ENCODE results near the gene OTUB1.
"Not testable (repeated sequence)": the region's sequence is repeated elsewhere in the genome, so short reads cannot be mapped to it uniquely, and the experiment has no call there.

OTUB1 gene

GRCh38 chr11:64026575-64027205 is 40.5 kb downstream of the OTUB1 start:
- no peak for DNase-seq

- no peak for DNase-seq
Observed at GRCh38 chr11:64027651-64028397, 41.6 kb downstream of the OTUB1 start.

DNA sequence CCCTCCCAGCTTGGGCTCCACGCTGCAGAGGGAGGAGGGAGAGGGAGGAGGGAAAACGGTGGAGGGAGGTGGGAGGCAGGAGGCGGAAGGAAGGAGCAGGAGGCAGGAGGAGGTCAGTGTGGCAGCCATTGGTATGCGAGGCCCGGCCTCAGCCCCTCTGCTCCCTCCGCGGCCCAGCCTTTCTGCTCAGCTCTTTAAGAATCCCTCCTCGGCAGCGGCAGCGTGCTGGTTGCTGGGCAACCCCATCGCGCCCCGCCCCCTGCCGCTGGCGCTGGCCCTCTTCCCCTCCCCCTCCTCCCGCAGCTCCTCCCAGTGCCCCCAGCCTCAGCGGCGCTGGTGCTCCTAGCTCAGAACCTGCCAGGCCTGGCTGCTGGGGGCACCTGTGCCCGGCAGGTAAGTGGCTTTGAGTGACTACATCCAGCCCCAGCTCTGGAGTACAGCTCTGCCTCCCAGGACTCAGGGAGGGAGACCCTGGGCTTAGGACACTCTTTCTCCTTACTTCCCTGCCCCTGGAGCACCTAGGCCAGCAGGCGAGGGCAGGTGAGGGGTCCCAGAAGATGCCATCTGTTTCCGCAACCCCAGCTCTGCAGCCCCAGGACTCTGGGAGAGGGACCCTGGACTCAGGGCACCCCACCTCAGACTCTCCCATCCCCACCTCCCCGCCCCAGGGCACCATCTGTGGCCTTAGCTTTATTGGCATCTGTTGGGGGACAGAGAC is 42.3 kb downstream of the OTUB1 start:
- no peak for DNase-seq

- DNase-seq, result no peak
Observed at GRCh38 chr11:64029773-64030172, 43.5 kb downstream of the OTUB1 start.

DNA sequence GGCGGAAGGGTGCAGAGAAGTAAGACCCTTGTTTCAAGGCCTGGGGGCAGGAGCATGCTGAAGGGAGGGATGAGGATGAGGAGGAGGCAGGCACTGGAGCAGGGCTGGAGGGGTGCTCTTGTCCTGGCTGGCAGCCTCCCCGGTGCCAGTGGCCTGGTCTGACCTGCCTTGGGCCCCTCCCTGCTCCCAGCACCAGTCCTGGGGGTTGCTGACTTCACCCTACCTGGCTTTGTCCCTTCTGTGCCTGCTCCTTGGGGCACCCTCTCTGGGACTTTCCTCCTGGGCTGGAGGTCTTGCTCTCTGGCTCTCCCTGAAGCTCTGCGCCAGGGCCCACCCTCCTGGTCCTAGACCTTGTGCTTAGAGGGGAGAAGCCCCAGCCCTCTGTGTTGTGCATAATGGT is 44.8 kb downstream of the OTUB1 start:
- no peak for DNase-seq

- no peak for DNase-seq
Observed at GRCh38 chr11:64032050-64032449, 45.8 kb downstream of the OTUB1 start.

GRCh38 chr11:64034411-64034811 is 48.2 kb downstream of the OTUB1 start:
- DNase-seq, result no peak

DNA sequence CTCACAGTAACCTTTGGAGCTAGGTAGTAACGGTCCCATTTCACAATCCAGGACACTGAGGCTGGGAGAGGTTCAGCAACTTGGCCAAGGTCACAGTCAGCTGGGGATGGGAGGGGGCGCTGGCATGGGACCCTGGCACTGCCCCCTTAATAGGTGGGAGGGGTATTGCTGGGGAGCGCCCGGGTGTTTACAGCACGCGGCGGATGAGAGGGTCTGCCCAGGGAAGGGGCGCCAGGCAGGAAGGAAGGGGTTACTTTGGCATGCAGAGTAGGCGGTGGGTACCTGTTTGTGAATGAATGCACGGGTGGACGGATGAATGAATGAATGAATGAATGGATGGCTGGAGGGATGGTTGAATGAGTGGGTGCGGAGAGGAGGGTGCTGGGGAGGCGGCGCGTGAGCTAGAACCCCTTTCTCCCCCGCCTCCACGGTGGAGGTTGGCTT is 48.9 kb downstream of the OTUB1 start:
- no peak for DNase-seq

- no peak for DNase-seq
Observed at GRCh38 chr11:64035576-64035975, 49.3 kb downstream of the OTUB1 start, which contains the start of gene FLRT1. Gene FLRT1 (plus strand): TSS chr11:64035931. CDS start chr11:64116268, 80,337 bp downstream.

- DNase-seq, result no peak
Observed at GRCh38 chr11:64036087-64037026, 50.1 kb downstream of the OTUB1 start.

DNA sequence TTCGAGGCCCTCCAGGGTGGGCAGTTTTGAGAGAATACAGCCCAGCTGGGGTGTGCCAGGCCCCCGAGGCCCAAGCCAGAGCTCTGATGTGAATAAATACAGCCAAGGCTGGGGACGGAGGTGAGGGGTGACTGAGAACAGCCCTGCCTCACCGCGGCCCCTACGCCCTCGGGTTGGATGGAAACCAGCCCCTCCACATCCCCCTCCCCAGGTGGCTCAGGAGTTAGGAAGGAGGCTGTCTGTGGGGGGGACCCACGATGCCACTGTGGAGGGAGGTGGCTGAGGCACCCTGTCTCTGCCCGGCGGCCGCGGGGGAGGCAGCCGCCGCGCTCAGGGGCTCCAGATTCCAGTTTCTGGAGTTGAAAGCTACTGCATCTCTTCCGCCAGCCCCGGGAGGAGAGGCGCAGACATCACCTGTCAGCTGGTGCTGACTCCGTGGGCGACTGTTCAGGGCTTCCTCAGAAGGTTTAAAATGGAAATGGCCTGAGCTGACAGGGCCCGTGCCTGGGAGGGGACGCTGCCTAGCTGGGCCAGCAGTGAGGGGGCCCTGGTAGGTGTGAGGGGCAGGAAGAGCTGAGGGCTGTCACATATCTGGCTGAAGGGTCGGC is 50.9 kb downstream of the OTUB1 start:
- DNase-seq, result no peak

GRCh38 chr11:64038500-64038899 is 52.3 kb downstream of the OTUB1 start:
- no peak for DNase-seq

DNA sequence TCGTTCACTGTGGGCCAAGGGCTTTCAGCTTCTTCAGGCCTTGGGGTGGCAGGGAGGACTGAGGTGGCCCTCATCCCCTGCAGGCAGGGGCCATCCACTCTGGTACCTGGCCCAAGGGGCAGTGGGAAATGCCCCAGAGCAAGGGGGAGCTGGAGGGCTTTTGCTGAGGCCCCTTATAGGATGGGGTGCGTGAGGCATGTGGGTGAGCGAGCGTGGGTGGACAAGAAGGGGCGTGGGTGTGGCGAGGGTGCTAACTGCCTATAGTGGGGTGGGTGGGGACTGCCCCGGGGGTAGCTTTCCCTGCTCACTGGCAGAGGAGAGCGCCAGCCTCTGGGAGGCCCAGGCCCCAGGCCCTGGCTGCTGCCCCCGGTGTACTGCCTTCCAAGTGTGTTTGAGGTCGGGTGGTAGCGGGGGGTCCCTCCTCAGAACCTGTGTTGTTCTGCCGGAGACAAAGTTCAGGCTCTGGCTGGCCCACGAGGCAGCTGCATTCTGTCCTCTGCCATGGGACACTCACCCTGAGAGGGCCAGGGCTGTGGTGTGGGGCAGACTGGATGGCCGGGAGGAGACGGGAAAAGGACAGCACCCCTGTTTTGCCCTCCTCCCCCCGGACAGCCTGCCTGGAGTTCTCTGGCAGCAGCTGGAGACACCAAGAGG is 52.9 kb downstream of the OTUB1 start:
- DNase-seq, result no peak

- DNase-seq, result no peak
Observed at GRCh38 chr11:64040684-64041322, 54.6 kb downstream of the OTUB1 start.

DNA sequence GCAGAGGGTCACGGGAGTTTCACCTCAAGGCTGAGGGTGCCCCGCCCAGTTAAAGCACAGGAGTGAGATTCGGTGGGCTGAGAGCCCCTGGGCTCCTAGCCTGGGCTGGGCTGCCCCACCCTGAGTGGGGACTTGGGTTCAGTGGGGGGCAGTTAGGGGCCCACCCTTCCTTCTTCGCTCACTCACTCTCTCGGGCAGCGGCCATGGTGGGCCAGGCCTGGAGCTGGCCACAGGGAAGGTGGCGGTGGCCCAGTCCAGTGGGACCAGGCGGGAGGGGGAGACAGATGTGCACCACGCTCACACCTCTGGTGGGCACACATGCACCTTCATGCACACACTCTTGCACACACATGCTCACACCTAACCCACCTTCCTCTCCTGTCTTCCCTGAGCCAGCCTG is 55.6 kb downstream of the OTUB1 start:
- no peak for DNase-seq

- no peak for DNase-seq
Observed at GRCh38 chr11:64042301-64042700, 56.1 kb downstream of the OTUB1 start.

DNA sequence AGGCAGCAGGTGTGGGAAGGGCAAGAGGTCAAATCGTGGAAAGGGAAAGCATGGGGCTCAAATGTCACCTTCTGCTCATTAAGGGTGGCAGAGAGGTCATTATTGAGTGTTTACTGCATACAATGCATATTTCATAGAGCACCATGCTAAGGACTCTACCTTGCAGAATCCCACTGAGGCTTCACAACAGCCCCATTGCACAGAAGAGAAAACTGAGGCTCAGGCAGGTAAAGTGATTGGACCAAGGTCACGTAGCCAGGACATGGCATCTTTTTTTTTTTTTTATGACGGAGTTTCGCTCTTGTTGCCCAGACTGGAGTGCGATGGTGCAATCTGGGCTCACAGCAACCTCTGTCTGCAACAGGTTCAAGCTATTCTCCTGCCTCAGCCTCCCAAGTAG is 57.3 kb downstream of the OTUB1 start:
- DNase-seq, result no peak

GRCh38 chr11:64044730-64045393 is 58.6 kb downstream of the OTUB1 start:
- no peak for DNase-seq

DNA sequence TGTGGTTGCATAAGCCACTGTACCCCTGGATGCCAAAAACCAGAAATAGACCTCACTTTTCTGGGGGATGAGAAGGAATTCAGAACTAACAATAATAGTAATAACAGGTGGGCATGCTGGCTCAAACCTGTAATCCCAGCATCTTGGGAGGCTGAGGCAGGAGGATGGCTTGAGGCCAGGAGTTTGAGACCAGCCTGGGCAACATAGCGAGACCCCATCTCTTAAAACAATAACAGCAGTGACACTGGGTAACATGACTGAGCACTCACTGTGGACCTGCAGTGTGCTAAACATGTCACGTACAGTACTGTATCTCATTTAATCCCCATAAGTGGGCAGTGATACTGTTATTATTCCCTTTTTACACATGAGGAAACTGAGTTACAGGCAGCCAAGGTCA is 59.5 kb downstream of the OTUB1 start:
- DNase-seq, result no peak

DNA sequence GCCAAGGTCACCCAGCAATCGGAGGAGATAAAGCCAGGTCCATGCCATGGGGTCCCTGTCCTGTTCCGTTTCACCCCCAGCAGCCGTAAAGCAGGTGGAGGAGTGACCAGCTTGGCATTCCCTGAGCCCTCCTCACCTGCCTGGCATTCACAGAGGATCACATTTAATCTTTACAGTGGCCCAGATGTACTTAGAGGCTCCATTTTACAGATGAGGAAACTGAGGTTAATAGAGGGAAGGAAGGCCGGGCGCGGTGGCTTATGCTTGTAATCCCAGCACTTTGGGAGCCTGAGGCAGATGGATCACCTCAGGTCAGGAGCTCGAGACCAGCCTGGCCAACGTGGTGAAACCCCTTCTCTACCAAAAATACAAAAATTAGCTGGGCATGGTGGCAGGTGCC is 61.1 kb downstream of the OTUB1 start:
- DNase-seq, result not testable (repeated sequence)

Measured in activated T-cell treated with anti-CD3 and anti-CD28 coated beads, Interleukin-2, amount 50 U/mL, for 1 hour (primary cell).